Prostate gland (tissue), 2 donors: Measurements from ENCODE around the gene B3GLCT.

ENCODE experiments used
- POLR2A ChIP-seq: fragments of 450-650 bp; IDR thresholded peaks from one replicate; pipeline ENCODE4 v1.6.1; 2016; ENCODE audit warnings: antibody characterized with exemption, mild to moderate bottlenecking
- TF ChIP-seq, protein P1 (sequence below), 4 experiments: fragments of 200-600 bp in 2 of 4; fragments of 450-650 bp in 2 of 4; sonication (generic) in 2 of 4; IDR thresholded peaks; 1 replicate in 3 of 4; 2 replicates in 1 of 4; pipeline ENCODE4 v1.5.1; 2016 to 2019; ENCODE audit warnings: antibody characterized with exemption in 4 of 4, mild to moderate bottlenecking in 2 of 4, moderate library complexity in 2 of 4

DNA sequence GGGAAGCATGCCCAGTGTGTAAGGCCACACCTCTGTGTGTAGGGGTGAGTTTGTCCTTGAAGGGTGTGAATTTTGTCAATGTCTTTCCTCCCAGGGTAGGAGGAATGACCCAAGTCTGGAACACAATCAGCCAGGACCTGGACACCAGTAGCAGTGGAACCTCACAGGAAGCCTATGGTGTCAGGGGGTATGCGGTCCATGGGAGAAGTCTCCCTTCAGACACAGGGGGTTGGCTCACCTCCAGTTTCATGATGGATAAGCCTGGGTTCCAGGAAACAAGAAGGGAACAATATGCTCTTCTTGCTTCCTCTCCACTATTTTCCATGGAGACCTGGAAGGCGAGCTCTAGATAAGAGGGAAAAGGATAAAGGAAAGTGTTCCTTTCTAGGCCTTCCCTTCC, 23.9 kb downstream of the B3GLCT start:
- TF ChIP-seq, protein P1, sequence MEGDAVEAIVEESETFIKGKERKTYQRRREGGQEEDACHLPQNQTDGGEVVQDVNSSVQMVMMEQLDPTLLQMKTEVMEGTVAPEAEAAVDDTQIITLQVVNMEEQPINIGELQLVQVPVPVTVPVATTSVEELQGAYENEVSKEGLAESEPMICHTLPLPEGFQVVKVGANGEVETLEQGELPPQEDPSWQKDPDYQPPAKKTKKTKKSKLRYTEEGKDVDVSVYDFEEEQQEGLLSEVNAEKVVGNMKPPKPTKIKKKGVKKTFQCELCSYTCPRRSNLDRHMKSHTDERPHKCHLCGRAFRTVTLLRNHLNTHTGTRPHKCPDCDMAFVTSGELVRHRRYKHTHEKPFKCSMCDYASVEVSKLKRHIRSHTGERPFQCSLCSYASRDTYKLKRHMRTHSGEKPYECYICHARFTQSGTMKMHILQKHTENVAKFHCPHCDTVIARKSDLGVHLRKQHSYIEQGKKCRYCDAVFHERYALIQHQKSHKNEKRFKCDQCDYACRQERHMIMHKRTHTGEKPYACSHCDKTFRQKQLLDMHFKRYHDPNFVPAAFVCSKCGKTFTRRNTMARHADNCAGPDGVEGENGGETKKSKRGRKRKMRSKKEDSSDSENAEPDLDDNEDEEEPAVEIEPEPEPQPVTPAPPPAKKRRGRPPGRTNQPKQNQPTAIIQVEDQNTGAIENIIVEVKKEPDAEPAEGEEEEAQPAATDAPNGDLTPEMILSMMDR (IDR thresholded peaks at IDR 0.05), result no peak
- no peak for TF ChIP-seq POLR2A
